ENCODE data around the gene ASH1L.
"Not testable (repeated sequence)": the region's sequence is repeated elsewhere in the genome, so short reads cannot be mapped to it uniquely, and the experiment has no call there.

- TF ChIP-seq, protein P1, sequence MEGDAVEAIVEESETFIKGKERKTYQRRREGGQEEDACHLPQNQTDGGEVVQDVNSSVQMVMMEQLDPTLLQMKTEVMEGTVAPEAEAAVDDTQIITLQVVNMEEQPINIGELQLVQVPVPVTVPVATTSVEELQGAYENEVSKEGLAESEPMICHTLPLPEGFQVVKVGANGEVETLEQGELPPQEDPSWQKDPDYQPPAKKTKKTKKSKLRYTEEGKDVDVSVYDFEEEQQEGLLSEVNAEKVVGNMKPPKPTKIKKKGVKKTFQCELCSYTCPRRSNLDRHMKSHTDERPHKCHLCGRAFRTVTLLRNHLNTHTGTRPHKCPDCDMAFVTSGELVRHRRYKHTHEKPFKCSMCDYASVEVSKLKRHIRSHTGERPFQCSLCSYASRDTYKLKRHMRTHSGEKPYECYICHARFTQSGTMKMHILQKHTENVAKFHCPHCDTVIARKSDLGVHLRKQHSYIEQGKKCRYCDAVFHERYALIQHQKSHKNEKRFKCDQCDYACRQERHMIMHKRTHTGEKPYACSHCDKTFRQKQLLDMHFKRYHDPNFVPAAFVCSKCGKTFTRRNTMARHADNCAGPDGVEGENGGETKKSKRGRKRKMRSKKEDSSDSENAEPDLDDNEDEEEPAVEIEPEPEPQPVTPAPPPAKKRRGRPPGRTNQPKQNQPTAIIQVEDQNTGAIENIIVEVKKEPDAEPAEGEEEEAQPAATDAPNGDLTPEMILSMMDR (IDR thresholded peaks at IDR 0.05): not testable (repeated sequence)
- not testable (repeated sequence) for TF ChIP-seq POLR2A (IDR thresholded peaks at IDR 0.05)
Measured at GRCh38 chr1:155442431-155442830, 120.2 kb downstream of the ASH1L start.

Measured in Peyer's patch (tissue), 4 donors.